Subcutaneous adipose tissue (tissue), 4 donors: ENCODE results near the gene KTI12. TPM values are rescaled to one million over a fixed set of nuclear protein-coding genes. Genes with fewer than 3 reads are reported as not detected.

ENCODE experiments used
- small RNA-seq: library from RNA; depleted of rRNA; stranded (forward); fragments of <200 nt; gene quantifications from one replicate; pipeline ENCODE3, GENCODE V24; 2016
- total RNA-seq, 4 donors: library from RNA; depleted of rRNA; stranded (reverse); fragments of >200 nt; gene quantifications; one replicate each; pipeline ENCODE4 v1.1.0, GENCODE V29; 2016
- TF ChIP-seq, protein P1 (sequence below): fragments of 450-650 bp; IDR thresholded peaks from one replicate; pipeline ENCODE4 v1.5.1; 2016; ENCODE audit warnings: low read depth, mild to moderate bottlenecking, control low read depth, antibody characterized with exemption, moderate library complexity

The KTI12 gene
- total RNA-seq, 4 donors from 2014 or later: 3.9 to 8.3 (median 6.3) TPM

DNA sequence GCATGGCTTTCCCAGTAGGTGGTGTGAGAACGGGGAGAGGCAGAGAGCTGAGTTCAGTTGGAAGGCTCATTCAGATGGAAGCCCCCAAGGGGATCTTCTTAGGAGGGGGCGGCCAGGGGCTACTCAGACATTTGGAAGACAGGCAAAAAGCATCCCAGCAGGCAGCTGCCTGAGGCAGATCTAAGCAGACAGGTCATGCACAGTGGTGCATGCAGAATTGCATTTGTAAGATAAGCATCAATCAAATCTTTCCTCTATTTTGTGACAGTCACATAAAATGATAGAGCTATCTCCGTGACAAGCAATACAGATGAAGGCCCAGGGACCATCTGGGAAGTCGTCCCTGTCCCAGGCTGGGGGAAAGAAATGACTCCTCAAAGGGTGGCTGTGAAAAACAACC, 46.9 kb downstream of the KTI12 start:
- TF ChIP-seq, protein P1, sequence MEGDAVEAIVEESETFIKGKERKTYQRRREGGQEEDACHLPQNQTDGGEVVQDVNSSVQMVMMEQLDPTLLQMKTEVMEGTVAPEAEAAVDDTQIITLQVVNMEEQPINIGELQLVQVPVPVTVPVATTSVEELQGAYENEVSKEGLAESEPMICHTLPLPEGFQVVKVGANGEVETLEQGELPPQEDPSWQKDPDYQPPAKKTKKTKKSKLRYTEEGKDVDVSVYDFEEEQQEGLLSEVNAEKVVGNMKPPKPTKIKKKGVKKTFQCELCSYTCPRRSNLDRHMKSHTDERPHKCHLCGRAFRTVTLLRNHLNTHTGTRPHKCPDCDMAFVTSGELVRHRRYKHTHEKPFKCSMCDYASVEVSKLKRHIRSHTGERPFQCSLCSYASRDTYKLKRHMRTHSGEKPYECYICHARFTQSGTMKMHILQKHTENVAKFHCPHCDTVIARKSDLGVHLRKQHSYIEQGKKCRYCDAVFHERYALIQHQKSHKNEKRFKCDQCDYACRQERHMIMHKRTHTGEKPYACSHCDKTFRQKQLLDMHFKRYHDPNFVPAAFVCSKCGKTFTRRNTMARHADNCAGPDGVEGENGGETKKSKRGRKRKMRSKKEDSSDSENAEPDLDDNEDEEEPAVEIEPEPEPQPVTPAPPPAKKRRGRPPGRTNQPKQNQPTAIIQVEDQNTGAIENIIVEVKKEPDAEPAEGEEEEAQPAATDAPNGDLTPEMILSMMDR: no peak

DNA sequence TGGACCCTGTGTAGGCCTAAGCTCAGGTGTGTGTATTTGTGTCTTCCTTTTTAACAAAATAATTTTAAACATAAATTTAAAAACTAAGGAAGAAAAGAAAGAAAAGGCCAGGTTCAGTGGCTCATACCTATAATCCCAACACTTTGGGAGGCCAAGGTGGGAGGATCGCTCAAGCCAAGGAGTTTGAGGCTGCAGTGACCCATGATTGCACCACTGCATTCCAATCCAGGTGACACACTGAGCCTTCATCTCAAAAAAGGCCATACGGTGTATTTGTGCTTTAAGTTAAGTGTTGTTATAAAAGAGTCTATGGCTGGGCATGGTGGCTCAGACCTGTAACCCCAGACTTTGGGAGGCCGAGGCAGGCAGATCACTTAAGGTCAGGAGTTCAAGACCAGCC, 51.4 kb downstream of the KTI12 start:
- TF ChIP-seq, protein P1: no peak

Small RNA genes lying within 50 kb of the gene (small RNA-seq; reads per million reads assigned to genes)
- not detected for gene RN7SL290P

Other genes starting within 250 kb of the KTI12 start
- 100 to 1,000 TPM in 3 of 4 donors, 10 to 100 TPM in 1; 92.3 to 141 (median 113) TPM for gene NRDC, start 155.1 kb downstream of the KTI12 start, total RNA-seq
- gene RAB3B, start 43.1 kb downstream of the KTI12 start, total RNA-seq: under 1 TPM in 1 of 4 donors, not detected in 3; under 0.01 TPM
- gene TXNDC12, start 21.4 kb upstream of the KTI12 start, total RNA-seq: 10 to 100 TPM; 31.5 to 44.9 (median 36.1) TPM
- gene BTF3L4, start 22.5 kb upstream of the KTI12 start, total RNA-seq: 10 to 100 TPM; 44.3 to 85.8 (median 53.6) TPM
- gene ZFYVE9, start 108.3 kb upstream of the KTI12 start, total RNA-seq: 10 to 100 TPM; 20.2 to 41.9 (median 31.5) TPM